Astrocyte (in vitro differentiated cells and primary cell): ENCODE measurements around the gene PAX3. TPM values are rescaled to one million over a fixed set of nuclear protein-coding genes. Genes with fewer than 3 reads are reported as not detected.

Source experiments
- DNase-seq: peaks from one replicate; pipeline ENCODE4 v3.0.0-alpha.2; 2010; ENCODE audit warnings: low read depth
- FAIRE-seq: peaks from 2 replicates; lab custom pipeline; 2011; peaks lifted over from hg19 to GRCh38; lab: Jason Lieb, UNC
- H2AFZ ChIP-seq: 2 replicates; pipeline ENCODE4 v1.6.0; 2012; ENCODE audit warnings: low read depth, low read length, inconsistent platforms
- H3K27ac ChIP-seq: 2 replicates; pipeline ENCODE4 v1.5.1; 2011; ENCODE audit warnings: low read depth, low read length, inconsistent platforms
- H3K27me3 ChIP-seq: 2 replicates; pipeline ENCODE4 v1.6.0; 2011; ENCODE audit warnings: low read length, inconsistent platforms; ENCODE audit not compliant: insufficient read depth
- H3K36me3 ChIP-seq: 2 replicates; pipeline ENCODE4 v1.5.1; 2011; ENCODE audit warnings: low read length, inconsistent platforms; ENCODE audit not compliant: insufficient read depth
- H3K4me1 ChIP-seq: 2 replicates; pipeline ENCODE4 v1.5.1; 2011; ENCODE audit warnings: low read length, inconsistent platforms; ENCODE audit not compliant: insufficient read depth
- H3K4me2 ChIP-seq: 2 replicates; pipeline ENCODE4 v1.6.0; 2012; ENCODE audit warnings: low read length, inconsistent platforms
- H3K4me3 ChIP-seq: 2 replicates; pipeline ENCODE4 v1.5.1; 2011; ENCODE audit warnings: low read depth, mild to moderate bottlenecking, low read length, inconsistent platforms; ENCODE audit not compliant: insufficient read depth
- H3K79me2 ChIP-seq: 2 replicates; pipeline ENCODE4 v1.6.0; 2012; ENCODE audit warnings: mild to moderate bottlenecking, low read length, inconsistent platforms; ENCODE audit not compliant: insufficient read depth
- H3K9ac ChIP-seq: 2 replicates; pipeline ENCODE4 v1.6.0; 2012; ENCODE audit warnings: mild to moderate bottlenecking, low read length, inconsistent platforms
- H3K9me3 ChIP-seq: 2 replicates; pipeline ENCODE4 v1.5.1; 2012; ENCODE audit warnings: low read depth, mild to moderate bottlenecking, low read length, inconsistent platforms; ENCODE audit not compliant: insufficient read depth
- H4K20me1 ChIP-seq: 2 replicates; pipeline ENCODE4 v1.6.0; 2012; ENCODE audit warnings: low read length, inconsistent platforms; ENCODE audit not compliant: insufficient read depth
- H3K27ac Mint-ChIP-seq: one replicate; pipeline ENCODE4 v1.8.0; 2021; ENCODE audit warnings: mild to moderate bottlenecking, mixed read lengths; ENCODE audit not compliant: unreplicated experiment
- H3K27me3 Mint-ChIP-seq: one replicate; pipeline ENCODE4 v1.8.0; 2021; ENCODE audit warnings: low read depth, mixed read lengths; ENCODE audit not compliant: unreplicated experiment
- H3K36me3 Mint-ChIP-seq: one replicate; pipeline ENCODE4 v1.8.0; 2021; ENCODE audit warnings: low read depth, mixed read lengths; ENCODE audit not compliant: unreplicated experiment
- H3K4me1 Mint-ChIP-seq: one replicate; pipeline ENCODE4 v1.8.0; 2021; ENCODE audit warnings: low read depth, mixed read lengths; ENCODE audit not compliant: unreplicated experiment
- H3K4me3 Mint-ChIP-seq: one replicate; pipeline ENCODE4 v1.8.0; 2021; ENCODE audit warnings: mild to moderate bottlenecking, moderate library complexity, mixed read lengths; ENCODE audit not compliant: unreplicated experiment
- H3K9me3 Mint-ChIP-seq: one replicate; pipeline ENCODE4 v1.8.0; 2021; ENCODE audit warnings: mild to moderate bottlenecking, mixed read lengths; ENCODE audit not compliant: unreplicated experiment
- EZH2 ChIP-seq: IDR thresholded peaks from 2 replicates; pipeline ENCODE4 v1.6.1; 2012; ENCODE audit warnings: mild to moderate bottlenecking, low read length, inconsistent platforms; ENCODE audit not compliant: insufficient read depth
- total RNA-seq: library from RNA; stranded (reverse); gene quantifications from 2 replicates; pipeline ENCODE4 v1.2.1, GENCODE V29; 2021
- TF ChIP-seq, protein P1 (sequence below): IDR thresholded peaks from 2 replicates; pipeline ENCODE4 v1.5.1; 2011; ENCODE audit warnings: low read depth, mild to moderate bottlenecking, inconsistent platforms, low read length, moderate library complexity; ENCODE audit not compliant: insufficient read depth

PAX3 gene
- total RNA-seq, 1 donor from 2014 or later = not detected

DNA sequence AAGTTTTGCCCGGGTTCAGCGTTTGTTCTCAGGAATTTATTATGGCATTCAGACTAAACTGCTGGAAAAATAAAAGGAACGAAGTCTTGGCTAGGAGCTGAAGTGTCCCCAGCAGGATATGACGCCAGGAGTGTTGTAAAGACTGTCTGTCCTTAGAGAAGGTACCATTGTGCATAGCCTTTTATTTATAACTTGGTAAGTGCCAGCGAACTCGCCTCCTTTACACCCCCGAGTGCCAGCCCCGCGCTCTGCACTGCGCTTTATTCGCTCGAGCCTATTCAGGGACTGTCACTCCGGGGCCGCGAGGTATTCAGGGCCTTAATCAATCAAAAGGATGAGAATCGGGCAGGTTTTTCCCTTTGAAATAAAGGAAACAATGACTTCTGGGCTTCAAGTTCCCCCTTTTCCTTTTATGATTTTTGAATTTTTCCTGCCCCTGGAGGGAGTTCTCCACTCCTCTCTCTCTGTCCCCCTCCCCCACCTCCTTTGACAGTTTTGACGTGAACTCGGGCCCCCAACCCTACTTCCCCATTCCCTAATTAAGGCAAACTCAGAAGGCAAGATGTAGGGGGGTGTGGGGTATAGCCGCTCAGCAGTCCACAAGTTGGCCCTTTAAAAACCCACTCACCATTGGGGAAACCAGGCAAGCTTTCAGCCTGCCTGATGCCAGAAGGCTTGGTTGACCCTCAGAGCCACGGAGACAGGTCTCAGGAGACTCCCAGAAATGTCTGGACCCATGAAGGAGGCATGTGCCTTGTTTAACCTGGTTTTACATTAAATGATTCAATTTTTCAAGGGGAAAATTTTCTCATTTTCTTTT, 1.3 kb upstream of the PAX3 start:
- no peak overlapping the region for H3K4me3 Mint-ChIP-seq
- peaks cover 6% of the 10 kb centered on the region for H4K20me1 ChIP-seq
- no peak overlapping the region for H3K27ac ChIP-seq
- peak overlapping the region; percentile 85 for H3K9ac ChIP-seq
- peaks cover 3% of the 10 kb centered on the region for H3K36me3 Mint-ChIP-seq
- peaks cover 73% of the 10 kb centered on the region for H3K27me3 ChIP-seq
- H3K9me3 Mint-ChIP-seq = peaks cover 49% of the 10 kb centered on the region
- TF ChIP-seq, protein P1, sequence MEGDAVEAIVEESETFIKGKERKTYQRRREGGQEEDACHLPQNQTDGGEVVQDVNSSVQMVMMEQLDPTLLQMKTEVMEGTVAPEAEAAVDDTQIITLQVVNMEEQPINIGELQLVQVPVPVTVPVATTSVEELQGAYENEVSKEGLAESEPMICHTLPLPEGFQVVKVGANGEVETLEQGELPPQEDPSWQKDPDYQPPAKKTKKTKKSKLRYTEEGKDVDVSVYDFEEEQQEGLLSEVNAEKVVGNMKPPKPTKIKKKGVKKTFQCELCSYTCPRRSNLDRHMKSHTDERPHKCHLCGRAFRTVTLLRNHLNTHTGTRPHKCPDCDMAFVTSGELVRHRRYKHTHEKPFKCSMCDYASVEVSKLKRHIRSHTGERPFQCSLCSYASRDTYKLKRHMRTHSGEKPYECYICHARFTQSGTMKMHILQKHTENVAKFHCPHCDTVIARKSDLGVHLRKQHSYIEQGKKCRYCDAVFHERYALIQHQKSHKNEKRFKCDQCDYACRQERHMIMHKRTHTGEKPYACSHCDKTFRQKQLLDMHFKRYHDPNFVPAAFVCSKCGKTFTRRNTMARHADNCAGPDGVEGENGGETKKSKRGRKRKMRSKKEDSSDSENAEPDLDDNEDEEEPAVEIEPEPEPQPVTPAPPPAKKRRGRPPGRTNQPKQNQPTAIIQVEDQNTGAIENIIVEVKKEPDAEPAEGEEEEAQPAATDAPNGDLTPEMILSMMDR = no peak
- no peak for TF ChIP-seq EZH2
- peaks cover 8% of the 10 kb centered on the region for H3K4me1 ChIP-seq
- peaks cover 34% of the 10 kb centered on the region for H3K79me2 ChIP-seq
- peaks cover 93% of the 10 kb centered on the region for H3K27me3 Mint-ChIP-seq
- no peak overlapping the region for H3K27ac Mint-ChIP-seq
- H3K4me2 ChIP-seq = peak overlapping the region; percentile 87
- H3K4me1 Mint-ChIP-seq = peaks cover 1% of the 10 kb centered on the region
- H3K36me3 ChIP-seq = no peaks in the 10 kb centered on the region
- peaks cover 6% of the 10 kb centered on the region for H3K9me3 ChIP-seq
- peak overlapping the region; percentile 73 for H3K4me3 ChIP-seq
- DNase-seq (no peak), FAIRE-seq (no peak)
- H2AFZ ChIP-seq = no peak overlapping the region

- Histone ChIP-seq H3K4me2 (peak overlapping the region; percentile 87), H3K79me2 (peaks cover 48% of the 10 kb centered on the region), H3K9ac (peak overlapping the region; percentile 85), H3K27ac (peak overlapping the region; percentile 73), H3K27me3 (peaks cover 63% of the 10 kb centered on the region), H3K36me3 (no peaks in the 10 kb centered on the region), H3K9me3 (peaks cover 3% of the 10 kb centered on the region), H4K20me1 (peaks cover 6% of the 10 kb centered on the region), H2AFZ (peak overlapping the region; percentile 52), H3K4me1 (peaks cover 15% of the 10 kb centered on the region), H3K4me3 (peak overlapping the region; percentile 73)
- no peak for DNase-seq
- no peak for TF ChIP-seq EZH2
- TF ChIP-seq, protein P1 = no peak
- Mint-ChIP-seq H3K4me3 (no peak overlapping the region), H3K27ac (no peak overlapping the region), H3K27me3 (peaks cover 93% of the 10 kb centered on the region), H3K4me1 (no peaks in the 10 kb centered on the region), H3K9me3 (peaks cover 43% of the 10 kb centered on the region), H3K36me3 (peaks cover 3% of the 10 kb centered on the region)
- no peak for FAIRE-seq
Measured at GRCh38 chr2:222298001-222298310, 842 bp downstream of the PAX3 start.

GRCh38 chr2:222297600-222297935, 1.2 kb downstream of the PAX3 start:
- Histone ChIP-seq H2AFZ (no peak overlapping the region), H3K4me1 (peaks cover 15% of the 10 kb centered on the region), H3K27me3 (peaks cover 63% of the 10 kb centered on the region), H3K4me2 (peak overlapping the region; percentile 87), H3K9ac (peak overlapping the region; percentile 85), H3K27ac (peak overlapping the region; percentile 68), H3K36me3 (no peaks in the 10 kb centered on the region), H4K20me1 (peaks cover 6% of the 10 kb centered on the region), H3K9me3 (peaks cover 3% of the 10 kb centered on the region), H3K79me2 (peaks cover 48% of the 10 kb centered on the region), H3K4me3 (peak overlapping the region; percentile 73)
- Mint-ChIP-seq H3K4me3 (no peak overlapping the region), H3K4me1 (no peaks in the 10 kb centered on the region), H3K9me3 (peaks cover 39% of the 10 kb centered on the region), H3K36me3 (peaks cover 1% of the 10 kb centered on the region), H3K27ac (no peak overlapping the region), H3K27me3 (peaks cover 93% of the 10 kb centered on the region)
- TF ChIP-seq, protein P1 = no peak
- TF ChIP-seq EZH2 = no peak
- no peak for FAIRE-seq
- DNase-seq = no peak
